SHP77 treated with DMSO at 0.1 percent for 48 hours (cell line): ENCODE results near the gene ZNF439.
"Not testable (repeated sequence)": the region's sequence is repeated elsewhere in the genome, so short reads cannot be mapped to it uniquely, and the experiment has no call there.

Experiments used
- DNase-seq: peaks from one replicate; lab custom pipeline; 2025; lab: John Stamatoyannopoulos, UW

ZNF439 gene

DNA sequence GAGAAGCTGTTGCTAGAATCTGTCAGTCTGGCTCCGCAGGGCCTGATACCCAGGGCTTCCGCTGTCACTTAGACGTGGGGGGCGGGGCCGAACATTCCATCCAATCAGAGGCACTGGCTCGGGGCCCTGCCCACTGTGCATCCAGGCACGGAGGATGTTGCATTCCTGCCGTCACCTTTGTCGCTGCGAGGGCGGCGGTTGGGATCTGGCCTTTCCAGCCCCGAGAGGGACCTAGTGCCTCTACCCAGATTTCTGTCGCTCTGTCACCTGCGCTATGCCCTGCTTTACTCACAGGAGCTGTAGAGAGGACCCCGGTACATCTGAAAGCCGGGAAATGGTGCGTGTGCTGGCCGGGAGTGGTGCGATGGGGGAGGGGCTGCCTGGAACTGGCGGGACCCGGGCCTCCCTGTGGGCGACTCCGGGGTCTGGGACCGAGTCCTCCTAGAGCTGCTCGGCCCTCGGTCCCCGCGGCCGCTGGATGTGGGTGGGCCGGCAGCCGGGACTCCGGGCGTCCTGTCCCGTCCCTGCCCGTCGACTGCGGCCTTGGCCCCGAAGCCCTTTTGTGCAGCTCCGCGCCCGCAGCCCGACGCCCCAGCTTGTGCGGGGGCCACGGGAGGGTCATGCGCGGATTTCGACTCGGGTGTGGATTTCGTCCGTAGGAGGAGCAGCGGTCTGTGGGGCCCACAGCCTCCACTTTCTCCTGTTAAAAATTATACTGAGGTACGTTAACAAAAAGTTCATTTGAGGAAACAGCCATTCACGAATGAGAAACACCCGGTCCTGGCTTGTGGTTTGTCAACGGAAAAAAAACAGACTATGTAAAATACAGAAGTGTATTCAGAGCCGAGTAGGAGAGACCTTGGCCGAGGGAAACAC lies at the start of gene ZNF439:
Gene ZNF439, plus strand, starts transcription at position 133 of the 876 bp plus-strand sequence. Its CDS starts 142 bp downstream, at position 275.
- DNase-seq: peak; percentile 68

DNA sequence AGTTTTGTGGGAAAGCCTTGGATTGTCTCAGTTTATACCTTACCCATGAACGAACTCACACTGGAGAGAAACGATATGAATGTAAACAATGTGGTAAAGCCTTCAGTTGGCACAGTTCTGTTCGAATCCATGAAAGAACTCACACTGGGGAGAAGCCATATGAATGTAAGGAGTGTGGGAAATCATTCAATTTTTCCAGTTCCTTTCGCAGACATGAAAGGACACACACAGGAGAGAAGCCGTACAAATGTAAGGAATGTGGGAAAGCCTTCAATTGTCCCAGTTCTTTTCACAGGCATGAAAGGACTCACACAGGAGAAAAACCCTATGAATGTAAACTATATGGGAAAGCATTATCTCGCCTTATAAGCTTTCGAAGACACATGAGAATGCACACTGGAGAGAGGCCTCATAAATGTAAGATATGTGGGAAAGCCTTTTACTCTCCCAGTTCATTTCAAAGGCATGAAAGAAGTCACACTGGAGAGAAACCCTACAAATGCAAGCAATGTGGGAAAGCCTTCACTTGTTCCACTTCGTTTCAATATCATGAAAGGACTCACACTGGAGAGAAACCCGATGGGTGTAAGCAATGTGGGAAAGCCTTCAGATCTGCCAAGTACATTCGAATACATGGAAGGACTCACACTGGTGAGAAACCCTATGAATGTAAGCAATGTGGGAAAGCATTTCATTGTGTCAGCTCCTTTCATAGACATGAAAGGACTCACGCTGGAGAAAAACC lies 42.0 kb upstream of the ZNF439 start:
- DNase-seq: no peak

DNA sequence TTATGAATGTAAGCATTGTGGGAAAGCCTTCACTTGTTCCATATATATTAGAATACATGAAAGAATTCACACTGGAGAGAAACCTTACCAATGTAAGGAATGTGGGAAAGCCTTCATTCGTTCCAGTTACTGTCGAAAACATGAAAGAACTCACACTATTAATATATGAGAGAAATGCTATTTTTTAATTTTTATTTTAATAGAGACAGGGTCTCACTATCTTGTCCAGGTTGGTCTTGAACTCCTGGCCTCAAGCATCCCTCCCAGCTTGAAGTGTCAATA lies 41.5 kb upstream of the ZNF439 start:
- no peak for DNase-seq

DNA sequence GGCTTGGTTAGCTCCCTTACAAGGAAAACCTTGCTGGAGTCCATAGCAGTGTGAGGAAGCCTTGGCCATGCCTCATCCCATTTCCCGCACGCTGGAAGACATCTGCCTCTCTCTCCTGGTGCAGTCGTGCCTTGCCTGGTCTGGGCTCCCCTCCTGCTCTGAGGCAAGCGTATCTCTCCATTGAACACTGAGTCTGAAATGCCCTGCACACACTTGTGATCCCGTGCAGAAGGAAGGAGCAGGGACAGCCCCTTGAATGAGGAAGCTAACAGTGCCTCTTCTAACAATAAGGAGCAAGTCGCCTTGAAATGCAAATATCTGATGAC lies 34.9 kb upstream of the ZNF439 start:
- no peak for DNase-seq

DNA sequence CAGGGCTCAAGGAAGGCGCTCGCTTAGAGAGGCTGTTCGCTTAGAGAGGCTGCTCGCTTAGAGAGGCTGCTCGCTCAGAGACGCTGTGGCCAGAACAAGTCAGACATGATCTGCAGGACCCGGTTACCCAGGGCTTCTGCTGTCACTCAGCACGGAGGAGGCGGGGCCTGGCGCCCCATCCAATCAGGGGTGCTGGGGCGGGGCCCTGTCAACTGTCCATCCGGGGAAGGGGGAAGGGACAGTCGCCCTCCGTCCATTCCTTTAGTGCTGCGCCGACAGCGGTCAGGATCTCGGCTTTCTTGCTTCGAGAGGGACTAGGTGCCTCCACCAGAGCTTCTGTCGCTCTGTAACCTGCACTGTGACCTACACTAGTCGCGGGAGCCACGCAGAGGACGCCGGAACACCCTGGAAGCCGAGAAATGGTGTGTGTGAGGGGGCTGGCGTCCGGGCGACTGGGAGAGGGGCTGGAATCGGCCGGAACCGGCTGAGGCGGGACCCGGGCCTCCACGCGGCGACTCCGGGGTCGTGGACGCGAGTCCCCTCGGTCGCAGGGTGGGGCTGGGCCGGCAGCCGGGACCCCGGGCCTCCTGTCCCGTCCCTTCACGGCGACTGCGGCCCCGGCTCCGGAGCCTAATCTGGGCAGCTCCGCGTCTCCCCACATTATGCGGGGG lies 34.4 kb upstream of the ZNF439 start, which contains the start of gene ZNF440:
Gene ZNF440, plus strand, starts transcription at position 245 of the 671 bp plus-strand sequence. Its CDS starts 175 bp downstream, at position 420.
- DNase-seq: peak; percentile 90

DNA sequence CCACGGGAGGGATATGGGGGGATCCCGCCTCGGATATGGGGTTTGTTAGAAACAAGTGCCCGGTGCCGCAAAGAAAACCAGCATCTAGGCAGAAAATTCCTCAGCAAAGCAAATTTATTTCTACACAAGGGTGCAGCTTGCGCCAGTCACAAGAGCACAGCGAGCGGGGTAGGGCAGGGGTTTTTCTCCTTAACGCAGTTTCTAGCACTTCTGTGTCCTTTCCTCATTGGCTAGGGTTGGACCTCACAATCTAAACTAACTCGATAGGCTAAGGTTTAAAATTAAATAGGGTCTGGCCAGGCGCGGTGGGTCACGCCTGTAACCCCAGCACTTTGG lies 33.9 kb upstream of the ZNF439 start:
- DNase-seq: no peak

DNA sequence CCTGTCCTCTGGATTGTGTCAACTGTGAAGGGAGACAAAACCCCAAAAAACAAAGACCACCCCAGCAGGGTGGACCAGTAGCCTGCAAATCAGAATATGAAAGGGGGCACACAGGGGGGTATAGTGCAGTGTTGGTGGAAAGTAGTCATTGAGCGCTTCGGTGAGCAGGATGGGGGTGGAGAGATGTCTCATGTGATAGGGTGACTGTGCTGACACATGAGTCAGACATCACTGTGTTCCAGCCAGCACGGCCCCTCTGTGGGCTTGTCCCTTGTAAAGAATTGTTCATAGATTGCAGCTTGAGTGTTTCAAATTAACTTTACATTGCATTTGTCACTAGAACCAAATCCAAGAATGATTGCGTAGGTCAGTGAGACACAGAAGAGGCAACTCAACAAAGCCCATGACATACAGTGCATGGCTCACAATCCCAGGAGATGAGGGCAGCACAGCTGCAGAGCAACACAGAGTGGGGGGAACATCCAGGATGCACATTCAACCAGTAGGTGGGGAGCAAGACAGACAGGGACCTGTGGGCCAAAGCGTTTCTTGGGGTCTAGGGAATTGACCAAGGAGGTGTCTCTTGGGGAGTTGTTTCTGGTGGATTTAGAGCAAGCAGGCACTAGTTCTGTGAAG lies 26.9 kb upstream of the ZNF439 start:
- DNase-seq: no peak

DNA sequence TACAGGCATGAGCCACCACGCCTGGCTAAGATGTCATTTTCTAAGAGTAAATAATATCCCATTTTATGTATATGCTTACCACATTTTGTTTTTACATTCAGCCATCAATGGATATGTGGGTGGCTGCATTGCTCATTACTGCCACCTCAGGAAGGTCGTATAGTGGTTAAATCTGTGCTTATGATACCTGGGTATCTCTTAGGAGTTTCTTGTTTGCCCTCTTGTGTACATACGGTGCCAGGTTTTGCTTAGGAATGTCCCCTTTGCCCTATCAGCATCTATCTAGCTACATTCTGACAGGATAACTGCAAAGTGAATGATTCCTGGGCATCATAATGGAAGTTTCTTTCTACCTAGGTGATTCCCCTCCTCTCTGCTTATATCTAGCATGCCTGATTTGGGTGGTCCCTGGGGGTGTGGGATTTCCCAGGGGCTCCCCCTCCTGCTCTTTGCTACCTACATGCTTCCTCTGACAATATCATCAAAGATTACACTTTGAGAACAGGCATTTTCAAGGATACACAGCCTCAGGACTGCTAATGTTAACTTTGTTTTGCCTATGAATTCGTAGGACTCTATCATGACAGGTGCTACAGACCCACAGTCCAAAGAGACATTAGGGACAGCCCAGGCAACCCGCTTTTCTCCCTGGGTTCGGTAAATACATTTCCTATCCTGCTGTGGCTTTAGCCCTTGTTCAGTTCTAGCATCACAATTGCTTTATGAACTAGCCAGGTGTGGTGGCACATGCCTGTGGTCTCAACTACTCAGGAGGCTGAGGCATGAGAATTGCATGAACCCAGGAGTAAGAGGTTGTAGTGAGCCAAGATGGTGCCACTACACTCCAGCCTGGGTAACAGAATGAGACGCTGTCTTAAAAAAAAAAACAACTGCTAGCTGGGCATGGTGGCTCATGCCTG lies 19.3 kb upstream of the ZNF439 start:
- DNase-seq: not testable (repeated sequence)

DNA sequence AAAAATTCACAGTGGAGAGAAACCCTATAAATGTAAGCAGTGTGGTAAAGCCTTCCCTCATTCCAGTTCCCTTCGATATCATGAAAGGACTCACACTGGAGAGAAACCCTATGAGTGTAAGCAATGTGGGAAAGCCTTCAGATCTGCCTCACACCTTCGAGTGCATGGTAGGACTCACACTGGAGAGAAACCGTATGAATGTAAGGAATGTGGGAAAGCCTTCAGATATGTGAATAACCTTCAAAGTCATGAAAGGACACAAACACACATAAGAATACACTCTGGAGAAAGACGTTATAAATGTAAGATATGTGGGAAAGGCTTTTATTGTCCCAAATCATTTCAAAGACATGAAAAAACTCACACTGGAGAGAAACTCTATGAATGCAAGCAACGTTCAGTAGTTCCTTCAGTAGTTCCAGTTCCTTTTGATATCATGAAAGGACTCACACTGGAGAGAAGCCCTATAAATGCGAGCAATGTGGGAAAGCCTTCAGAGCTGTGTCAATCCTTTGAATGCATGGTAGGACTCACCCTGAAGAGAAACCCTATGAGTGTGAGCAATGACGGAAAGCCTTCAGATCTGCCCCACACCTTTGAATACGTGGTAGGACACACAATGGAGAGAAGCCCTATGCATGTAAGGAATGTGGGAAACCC lies 16.1 kb upstream of the ZNF439 start:
- DNase-seq: no peak

DNA sequence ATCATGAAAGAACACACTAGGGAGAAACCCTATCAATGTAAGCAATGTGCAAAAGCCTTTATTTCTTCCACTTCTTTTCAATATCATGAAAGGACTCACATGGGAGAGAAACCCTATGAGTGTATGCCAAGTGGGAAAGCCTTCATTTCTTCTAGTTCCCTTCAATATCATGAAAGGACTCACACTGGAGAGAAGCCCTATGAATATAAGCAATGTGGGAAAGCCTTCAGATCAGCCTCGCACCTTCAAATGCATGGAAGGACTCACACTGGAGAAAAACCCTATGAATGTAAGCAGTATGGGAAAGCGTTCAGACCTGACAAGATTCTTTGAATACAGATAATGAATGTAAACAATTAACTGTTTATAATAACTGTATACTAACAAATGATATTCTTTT lies 15.0 kb upstream of the ZNF439 start:
- no peak for DNase-seq

DNA sequence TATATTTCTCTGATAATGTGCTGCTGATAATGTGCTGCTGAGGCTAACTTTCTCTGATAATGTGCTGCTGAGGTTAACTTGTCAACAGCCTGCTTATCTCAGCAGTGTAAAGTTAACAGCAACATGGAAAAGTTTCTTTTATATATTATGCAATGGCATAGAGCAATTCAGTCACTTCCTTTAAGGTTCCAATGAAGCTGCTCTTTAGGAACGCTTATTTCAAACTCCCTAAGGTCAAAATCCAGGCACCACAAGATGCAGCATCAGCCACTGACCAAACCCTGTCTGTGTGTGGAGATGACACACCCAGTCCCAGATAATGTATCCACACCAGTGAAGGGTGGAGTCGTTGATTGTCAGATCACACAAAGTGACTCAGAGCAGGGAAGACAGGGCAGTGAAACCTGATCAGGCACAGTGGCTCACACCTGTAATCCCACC lies 12.9 kb upstream of the ZNF439 start:
- DNase-seq: not testable (repeated sequence)

DNA sequence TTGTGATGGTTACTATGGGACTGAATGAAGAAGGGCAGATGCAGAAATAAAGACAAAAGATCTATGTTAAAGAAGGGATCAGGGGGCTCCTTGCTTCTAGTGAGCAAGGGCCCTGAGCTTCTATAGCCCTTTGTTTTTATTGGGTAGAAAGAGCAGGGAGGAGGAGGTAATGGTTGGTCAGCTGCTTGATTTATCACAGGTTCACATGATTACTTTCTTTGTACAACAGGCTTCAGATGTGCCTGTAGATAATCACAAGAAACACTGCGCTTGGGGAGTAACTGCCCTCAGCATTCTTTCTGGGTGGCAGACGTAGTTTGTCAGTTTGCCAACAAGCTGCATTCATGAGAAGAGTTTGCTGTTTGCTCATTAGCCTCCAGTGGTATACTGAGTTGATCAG lies 4.8 kb upstream of the ZNF439 start:
- DNase-seq: no peak

DNA sequence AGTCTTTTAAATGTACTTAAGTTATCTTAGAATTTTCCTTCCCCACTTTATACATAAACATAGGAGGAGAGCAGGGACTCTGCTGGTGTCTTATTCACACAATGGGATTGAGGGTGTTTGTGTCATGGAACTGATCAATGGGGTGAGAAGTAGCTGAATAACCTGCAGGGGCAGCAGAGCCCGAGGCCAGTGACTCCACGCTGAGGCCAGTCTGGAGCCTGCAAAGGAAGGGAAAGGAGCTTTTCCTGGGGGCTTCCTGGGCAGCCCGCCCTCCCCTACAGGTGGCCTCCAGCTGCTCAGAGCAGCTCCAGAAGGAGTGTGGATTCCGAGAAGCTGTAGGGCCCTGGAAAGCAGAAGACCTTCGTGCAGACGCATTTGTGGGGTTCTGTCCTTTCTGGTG lies 911 bp upstream of the ZNF439 start:
- DNase-seq: peak; percentile 4

DNA sequence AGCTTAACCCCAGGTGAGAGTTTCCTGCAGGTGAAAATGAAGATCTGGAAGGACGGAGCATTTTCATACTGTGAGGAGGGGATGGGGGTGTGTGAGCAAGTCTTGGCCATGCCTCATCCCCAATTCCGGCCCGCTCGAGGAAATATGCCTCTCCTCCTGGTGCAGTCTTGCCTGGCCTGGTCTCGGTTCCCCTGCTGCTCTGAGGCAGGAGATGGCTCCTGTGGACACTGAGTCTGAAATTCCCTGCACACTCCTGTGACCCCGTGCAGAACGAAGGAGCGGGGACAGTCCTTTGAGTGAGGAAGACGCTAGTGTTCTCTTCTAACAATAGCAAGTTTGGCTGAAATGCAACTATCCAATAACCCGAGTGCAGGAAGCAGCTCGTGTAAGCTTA lies 329 bp upstream of the ZNF439 start:
- DNase-seq: no peak

DNA sequence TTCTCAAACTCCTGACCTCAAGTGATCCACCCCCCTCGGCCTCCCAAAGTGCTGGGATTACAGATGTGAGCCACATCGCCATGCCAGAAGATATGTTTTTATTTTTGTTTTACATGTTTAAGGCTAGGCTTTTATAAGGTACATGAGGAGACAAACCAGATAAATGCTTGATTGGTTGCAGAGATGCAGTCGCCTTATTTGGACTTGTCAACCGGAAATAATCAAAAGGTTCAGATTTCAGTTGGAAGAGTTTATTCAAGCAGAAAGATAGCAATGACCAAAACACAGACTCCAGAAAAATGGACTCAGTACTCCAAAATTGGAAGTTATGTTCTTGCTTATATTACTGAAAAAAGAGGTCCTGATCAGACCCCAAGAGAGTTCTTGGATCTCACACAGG lies 1.8 kb downstream of the ZNF439 start:
- not testable (repeated sequence) for DNase-seq

DNA sequence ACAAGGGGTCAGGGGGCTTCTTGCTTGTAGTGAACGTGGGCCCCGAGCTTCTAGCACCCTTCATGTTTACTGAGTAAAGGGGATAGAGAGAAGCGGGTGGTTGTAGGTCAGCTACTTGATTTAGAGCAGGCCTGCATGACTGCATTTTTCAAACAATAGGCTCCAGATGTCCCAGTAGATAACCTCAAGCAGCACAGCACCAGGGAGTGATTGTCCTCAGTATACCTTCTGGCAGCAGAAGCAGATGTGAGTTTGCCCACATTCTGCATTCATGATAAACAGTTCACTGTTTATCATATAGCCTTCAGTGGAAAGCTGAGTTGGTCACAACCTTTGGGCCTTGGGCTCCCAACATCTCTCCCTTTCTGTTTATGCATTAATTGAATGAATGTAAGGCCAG lies 4.8 kb downstream of the ZNF439 start:
- DNase-seq: no peak

DNA sequence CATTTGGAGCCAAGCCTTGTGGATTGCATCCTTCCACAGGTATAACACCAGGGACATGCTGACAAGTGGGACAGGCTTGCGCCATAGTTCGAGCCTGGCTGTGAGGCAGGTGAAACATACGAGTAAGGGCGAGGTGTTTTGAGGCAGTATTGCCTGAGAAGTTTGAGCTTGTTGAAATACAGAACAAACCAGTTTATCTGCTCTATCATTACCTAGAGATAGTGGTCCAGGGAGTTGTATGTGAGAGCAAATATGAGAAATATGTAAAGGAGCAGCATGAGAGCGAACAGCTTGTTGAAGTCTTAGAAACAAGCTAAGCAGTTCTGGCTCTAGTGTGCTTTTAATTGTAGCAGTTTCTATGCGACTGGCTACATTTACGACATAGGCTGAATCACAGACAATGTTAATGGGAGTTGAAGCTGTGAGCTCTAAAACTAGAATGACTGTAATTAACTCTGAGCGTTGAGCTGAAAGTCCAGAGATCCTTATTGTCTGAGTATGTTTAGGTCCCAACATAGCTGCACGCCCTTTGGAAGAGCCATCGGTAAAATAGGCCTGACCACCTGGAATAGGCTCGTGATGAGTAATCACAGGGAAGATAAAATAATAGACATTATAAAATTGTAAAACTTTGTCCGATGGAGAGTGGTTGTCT lies 8.2 kb downstream of the ZNF439 start:
- no peak for DNase-seq

DNA sequence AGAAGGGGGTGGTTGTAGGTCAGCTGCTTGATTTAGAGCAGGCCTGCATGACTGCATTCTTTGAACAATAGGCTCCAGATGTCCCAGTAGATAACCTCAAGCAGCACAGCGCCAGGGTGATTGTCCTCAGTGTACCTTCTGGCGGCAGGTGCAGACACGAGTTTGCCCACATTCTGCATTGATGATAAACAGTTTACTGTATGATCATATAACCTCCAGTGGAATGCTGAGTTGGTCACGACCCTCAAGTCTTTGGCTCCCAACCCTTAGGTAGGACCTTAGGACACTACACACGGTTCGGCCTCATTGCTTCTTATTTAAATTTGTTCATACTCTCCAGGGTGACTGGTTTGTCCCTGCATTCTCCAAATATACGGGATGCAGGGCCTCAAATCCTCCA lies 12.2 kb downstream of the ZNF439 start:
- no peak for DNase-seq

DNA sequence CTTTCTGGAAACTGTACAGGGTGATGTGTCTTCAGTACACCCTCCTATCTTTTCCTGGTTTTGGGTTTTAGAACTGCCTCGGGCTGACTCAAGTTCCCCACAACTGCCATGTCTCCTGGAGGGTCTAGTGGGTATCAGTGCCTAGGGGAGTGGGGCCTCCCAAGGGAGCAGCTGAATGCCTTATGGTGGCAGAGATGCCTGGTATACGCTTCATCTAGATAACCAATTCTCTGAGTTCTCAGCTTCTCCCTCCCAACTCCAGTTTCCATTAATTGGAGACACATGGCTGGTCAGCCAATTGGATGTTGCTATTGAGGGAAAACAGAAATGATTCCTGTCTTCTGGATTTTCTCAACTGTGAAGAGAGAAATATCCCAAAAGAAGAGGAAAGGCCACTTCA lies 12.8 kb downstream of the ZNF439 start:
- no peak for DNase-seq

DNA sequence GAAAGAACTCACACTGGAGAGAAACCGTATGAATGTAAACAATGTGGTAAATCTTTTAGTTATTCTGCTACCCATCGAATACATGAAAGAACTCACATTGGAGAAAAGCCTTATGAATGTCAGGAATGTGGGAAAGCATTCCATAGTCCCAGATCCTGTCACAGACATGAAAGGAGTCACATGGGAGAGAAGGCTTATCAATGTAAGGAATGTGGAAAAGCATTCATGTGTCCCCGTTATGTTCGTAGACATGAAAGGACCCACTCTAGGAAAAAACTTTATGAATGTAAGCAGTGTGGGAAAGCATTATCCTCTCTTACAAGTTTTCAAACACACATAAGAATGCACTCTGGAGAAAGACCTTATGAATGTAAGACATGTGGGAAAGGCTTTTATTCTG lies 19.2 kb downstream of the ZNF439 start:
- not testable (repeated sequence) for DNase-seq
